IPS DF 4.7 (cell line): ENCODE results near the gene SLC27A1.
"Not testable (repeated sequence)": the region's sequence is repeated elsewhere in the genome, so short reads cannot be mapped to it uniquely, and the experiment has no call there.

Experiments used
- DNase-seq: peaks from one replicate; pipeline ENCODE4 v3.0.0-alpha.2; 2013; ENCODE audit warnings: low spot score; ENCODE audit errors: extremely low read depth

The SLC27A1 gene

DNA sequence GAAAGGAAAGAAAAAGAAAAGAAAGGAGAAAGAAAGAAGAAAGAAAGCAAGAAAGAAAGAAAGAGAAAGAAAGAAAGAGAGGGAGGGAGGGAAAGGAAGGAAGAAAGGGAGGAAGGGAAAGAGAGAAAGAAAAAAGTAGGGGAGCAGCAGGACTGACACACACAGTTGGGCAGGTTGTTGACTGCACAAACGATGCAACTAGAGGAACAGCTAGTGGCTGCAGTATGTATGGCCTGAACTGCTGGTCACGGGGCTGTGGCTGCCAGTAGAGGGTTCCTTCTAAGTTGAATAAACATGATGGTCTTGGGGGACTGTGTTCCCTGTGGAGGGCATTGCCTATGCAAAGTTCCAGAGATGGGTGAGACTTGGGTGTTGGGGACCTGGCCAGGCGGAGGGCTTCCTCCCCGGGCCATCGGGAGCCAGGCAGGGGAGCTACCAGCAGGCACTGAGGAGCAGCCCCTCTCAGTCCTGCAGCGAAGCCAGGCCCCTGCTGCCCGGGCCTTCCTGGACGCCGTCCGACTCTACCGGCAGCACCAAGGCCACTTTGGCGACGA lies 68.4 kb downstream of the SLC27A1 start:
- no peak for DNase-seq

DNA sequence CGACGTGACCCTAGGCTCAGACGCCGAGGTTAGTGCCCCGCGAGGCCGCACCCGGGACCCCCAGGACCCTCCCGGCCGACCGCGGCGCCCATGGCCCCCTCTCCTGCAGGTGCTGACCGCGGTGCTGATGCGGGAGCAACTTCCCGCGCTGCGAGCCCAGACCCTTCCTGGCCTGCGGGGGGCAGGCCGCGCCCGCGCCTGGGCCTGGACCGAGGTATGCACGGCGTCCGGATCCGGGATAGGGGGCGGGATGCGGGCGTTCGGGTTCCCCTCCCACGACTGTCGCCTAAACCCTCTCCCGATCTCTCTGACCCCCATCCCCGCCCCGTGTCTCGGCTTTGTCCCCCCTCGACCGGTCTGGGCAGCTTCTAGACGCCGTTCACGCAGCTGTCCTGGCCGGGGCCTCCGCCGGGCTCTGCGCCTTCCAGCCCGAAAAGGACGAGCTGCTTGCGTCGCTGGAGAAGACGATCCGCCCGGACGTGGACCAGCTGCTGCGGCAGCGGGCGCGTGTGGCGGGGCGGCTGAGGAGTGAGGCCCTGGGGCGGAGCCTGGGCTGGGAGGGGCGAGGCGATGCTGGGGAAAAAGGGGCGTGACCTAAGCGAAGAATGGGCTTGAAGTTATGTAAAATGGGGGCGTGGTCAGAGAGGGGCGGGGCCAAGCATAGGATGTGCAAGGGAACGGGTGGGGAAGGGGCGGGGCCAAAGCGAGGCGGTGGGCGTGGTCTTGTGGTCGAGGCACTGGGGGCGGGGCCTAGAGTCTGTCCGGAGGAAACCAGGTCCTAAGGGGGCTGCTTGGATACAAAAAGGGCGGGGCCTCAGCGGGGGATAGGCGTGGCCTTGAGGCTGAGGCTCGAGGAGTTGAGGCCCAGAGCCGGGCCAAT lies 69.2 kb downstream of the SLC27A1 start:
- DNase-seq = peak; percentile 92

DNA sequence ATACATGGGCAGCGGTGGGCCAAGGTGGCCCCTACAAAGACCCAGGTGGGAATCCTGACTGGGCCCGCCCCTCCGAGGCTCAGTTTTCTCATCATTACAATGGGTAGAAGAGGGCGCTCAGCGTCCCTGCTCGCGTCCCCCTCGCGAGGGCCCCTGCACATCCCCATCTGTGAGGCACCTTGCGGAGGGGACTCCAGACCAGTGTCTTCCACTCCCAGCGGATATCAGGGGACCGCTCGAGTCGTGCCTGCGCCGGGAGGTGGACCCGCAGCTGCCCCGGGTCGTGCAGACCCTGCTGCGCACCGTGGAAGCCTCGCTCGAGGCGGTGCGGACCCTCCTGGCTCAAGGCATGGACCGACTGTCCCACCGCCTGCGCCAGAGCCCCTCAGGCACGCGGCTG lies 69.8 kb downstream of the SLC27A1 start:
- DNase-seq = no peak

DNA sequence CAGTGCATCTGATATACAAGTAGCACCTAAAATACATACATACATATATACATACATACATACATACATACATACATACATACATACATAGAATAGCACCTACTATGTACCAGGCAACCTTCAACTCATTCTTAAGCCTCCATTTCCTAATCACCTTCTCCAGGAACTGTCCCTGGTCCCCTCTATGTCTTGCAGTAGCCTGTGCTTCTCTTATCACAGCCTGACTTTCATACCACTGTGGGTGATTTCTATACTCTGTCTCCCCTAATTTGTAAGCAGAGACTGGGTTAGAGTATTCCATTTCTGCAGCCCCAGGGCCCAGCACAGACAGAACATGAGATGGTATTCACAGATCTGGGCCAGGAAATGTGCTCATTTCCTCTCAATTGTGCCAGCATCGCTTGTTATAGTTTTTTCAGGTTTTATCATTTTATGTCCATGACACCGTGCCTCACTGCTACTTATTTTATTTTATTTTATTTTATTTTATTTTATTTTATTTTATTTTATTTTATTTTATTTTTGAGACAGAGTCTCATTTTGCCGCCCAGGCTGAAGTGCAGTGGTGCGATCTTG lies 70.9 kb downstream of the SLC27A1 start:
- no peak for DNase-seq

DNA sequence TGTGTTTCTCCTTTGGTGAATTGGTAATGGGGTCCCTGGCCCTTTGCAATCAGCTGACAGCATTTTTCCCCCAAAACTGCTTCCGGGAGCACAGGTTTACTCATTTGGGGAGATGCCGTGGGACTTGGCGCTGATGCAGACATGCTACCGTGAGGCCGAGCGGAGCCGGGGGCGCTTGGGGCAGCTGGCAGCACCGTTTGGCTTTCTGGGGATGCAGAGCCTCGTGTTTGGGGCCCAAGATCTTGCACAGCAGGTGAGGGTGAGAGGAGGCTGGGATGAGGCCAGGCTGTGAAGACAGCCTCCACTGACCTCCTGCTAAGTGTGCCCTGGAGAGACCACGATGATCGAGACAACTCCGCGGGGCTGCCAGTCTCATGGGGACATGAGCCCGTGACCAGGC lies 71.7 kb downstream of the SLC27A1 start:
- no peak for DNase-seq

DNA sequence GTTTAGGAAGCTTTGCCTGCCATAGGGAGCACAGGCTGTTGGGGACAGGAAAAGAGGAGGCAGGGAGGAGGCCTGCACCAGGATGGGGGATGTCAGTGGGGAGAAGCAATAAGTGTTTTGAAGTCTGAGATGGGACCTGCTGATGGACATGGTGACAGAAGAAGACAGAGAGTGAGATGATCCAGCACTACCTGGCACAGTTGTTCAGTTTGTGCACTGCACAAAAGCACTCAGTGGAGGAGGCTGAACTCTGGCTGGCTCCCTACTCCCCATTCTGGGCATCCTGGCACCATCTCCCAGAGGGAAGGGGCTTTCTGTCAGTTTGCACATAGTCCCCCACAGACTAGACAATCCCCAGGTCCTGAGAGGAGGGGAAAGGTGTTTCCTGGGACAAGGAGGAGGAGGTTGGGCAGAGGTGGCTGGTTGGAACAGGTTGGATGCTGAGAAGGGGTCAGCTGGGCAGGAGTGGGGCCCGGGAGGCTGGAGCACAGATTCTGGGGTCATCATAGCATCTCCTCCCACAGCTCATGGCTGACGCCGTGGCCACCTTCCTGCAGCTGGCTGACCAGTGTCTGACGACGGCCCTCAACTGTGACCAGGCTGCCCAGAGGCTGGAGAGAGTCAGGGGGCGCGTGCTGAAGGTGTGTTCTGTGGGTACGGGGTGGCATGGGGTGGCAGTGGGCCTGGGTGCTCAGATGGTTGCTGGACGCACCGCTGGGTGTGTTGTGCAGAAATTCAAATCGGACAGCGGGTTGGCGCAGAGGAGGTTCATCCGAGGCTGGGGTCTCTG lies 72.7 kb downstream of the SLC27A1 start:
- no peak for DNase-seq

DNA sequence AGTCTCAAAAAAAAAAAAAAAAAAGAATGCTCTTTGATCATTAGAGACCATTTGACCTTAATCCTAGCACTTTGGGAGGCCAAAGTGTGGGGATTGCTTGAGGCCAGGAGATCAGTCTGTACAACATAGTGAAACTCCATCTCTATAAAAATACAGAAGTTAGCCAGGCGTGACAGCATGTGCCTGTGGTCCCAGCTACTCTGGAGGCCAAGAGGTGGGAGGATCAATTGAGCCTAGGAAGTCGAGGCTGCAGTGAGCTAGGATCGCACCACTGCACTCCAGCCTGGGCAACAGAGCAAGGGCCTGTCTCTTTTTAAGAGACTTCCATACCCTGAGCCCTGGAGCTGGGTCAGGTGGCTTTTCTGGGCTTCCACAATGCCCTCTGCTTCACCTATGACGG lies 73.7 kb downstream of the SLC27A1 start:
- no peak for DNase-seq

DNA sequence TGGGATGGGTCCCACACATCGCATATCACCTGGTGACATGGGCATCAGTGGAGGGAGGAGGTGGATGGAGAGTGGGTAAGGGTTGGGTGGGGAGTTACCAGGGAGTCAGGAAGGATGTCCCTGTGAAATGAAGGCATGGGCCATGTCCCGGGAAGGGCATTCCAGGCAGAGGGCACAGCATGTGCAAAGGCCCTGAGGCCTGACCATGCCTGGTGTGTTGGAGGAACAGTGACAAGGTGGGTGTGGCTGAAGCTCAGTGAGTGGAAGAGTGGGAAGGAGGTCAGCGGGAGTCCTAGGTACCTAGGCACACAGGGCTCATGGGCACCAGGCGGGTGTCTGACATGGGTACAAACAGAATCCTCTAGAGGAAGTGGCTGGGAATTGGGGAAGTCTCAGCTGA lies 74.1 kb downstream of the SLC27A1 start:
- DNase-seq = no peak

DNA sequence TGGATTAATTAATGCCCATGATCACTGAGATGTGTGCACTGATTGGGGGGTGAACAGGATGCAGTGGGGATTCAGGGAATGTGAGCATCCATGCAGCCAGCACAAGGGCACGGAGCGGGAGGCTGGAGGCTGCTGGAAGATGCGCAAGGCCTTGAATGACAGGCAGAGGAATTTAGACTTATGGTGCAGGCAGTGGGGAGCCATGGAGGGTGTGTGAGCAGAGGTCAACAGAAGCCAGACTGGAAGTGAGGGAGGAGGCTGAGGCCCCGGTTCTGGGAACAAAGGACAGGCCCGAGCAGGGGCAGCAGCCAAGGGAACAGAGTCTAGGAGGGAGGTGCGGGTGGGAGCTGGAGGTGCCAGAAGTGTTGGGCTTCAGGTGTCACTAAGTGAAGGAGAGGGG lies 77.8 kb downstream of the SLC27A1 start:
- no peak for DNase-seq

DNA sequence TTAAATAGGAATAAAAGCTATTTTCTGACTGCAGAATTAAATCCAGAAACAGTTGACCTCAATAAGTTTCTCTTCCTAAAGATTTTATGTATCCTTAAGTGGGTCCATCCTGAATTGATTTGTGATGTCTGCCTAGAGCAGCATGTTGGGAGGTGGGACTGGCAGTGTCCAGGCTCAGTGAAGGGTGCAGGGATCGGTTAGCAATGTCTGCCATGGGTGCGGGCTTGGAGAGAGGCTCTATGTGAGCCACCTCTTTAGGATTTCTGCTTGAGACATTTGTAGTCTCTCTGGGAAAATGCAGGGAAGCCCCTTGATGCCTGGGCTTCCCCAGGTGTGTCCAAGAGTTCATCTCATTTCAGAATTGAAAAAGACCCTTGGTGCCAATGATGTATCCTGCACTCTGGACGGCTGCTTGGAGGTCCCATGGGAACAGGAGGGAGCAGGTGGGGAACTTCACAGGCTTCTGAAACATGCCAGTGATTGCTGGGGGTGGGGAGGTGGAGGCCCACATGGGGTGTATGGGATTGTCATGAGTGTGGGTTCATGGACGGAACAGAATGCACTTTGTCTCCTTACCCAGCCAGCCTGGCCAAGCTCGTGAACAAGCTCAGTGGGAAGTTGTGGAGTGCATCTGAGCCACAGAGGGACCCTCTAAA lies 78.9 kb downstream of the SLC27A1 start:
- DNase-seq = no peak

DNA sequence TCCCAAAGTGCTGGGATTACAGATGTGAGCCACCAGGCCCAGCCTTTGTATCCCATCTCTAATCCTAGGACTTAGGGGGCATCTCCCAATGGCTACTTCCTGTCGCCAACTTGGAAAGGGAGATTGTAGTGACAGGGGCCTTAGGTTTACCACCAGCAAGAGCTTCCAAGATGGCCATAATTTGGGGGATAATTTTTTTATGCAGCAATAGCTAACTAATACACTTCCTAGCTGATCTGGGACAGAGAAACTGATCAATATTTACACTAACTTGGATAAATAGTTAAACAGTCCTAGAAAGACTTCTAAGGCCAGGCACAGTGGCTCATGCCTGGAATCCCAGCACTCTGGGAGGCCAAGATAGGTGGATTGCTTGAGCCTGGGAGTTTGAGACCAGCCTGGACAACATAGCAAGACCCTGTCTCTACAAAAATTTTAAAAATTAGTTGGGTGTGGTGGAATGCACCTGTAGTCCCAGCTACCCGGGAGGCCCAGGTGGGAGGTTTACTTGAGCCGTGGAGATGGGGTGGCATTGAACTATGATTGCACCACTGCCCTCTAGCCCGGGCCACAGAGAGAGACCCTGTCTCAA lies 79.8 kb downstream of the SLC27A1 start:
- no peak for DNase-seq

DNA sequence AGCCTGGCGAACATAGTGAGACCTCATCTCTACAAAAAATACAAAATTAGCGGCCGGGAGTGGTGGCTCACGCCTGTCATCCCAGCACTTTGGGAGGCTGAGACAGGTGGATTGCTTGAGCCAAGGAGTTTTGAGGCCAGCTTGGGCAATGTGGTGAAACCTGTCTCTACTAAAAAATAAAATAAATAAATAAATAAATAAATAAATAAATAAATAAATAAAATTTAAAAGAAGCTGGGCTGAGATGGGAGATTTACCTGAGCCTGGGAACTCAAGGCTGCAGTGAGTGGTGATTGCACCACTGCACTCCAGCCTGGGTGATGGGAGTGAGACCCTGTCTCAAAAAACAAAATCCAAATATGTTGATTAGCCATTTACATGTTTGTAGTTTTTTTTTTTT lies 82.4 kb downstream of the SLC27A1 start:
- not testable (repeated sequence) for DNase-seq

DNA sequence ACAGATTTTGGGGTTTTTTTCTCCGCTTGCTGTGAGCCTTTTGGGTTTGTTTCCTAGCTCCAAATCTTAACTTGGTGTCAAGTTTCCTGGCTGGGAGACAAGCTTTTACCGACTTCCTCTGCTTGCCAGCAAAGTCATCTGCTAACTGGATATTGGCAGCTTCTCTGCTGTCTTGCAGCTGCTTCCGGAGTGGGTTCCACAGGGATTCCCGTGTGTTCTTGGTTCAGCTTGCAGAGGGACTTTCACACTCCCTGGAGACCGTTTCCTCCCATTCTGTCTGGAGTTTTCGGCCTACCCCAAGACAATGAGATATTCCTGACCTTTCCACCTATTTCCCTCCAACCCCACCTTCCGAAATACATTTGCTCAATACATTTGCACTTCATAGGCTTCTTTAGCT lies 82.9 kb downstream of the SLC27A1 start:
- DNase-seq = no peak

DNA sequence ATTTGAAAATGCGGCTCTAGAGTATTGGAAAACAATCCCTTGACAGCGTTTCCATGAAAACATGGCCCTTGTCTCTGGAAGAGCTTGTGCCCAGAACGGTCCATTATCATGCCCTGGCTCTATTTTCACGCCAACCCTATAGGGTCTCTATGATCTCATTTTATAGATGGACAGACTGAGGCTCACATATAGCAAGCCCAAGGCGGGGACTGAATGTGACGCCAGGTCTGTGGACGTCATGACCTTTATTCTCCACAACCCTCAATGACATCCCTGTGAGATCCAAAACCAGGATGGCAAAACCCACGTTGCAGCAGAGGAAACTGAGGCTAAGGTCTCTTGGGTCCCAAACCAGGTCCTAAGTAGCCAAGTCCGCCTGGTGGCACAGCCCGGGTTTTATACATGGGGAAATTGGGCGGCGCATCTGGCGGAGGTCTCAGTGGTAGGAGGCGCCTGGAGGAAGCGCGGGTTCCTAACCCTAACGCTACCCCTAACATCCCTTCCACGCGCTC lies 84.7 kb downstream of the SLC27A1 start:
- DNase-seq = no peak

DNA sequence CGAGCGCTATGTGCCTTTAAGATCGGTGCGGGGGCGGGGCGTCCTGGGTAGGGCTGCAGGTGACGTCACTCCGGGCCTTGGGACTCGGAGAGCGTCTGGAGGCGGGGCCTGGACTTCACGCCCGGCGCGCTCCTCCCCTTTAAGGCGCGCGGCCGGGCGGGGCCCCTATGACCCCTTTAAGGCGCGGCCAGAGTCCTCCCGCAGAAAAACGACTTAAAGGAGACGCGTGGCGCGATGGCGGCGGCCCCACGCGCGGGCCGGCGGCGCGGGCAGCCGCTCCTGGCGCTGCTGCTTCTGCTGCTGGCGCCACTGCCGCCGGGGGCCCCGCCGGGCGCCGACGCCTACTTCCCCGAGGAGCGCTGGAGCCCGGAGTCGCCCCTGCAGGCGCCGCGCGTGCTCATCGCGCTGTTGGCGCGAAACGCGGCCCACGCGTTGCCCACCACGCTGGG lies 85.2 kb downstream of the SLC27A1 start, which contains the start of gene COLGALT1:
Gene COLGALT1, plus strand, starts transcription at position 170 of the 449 bp plus-strand sequence. Its CDS starts 65 bp downstream, at position 235.
- no peak for DNase-seq
